ENCODE data around the gene ATG9A. TPM values are rescaled to one million over a fixed set of nuclear protein-coding genes. Genes with fewer than 3 reads are reported as not detected.

Gene ATG9A
- total and polyA plus RNA-seq, 9 of the 15 experiments (the other 6 are each of a cell fraction or from before 2014, with no cell fraction given) = 0.25 to 65.6 (median 23.4) TPM

- Histone ChIP-seq H3K4me2 (ENCODE audit: insufficient read depth, low read length) (no peak overlapping the region), H3K27me3 (ENCODE audit: control insufficient read depth in 2 of 2, insufficient read depth in 2 of 2, low read length in 2 of 2) (no peaks in the 10 kb centered on the region), H3K9me3 (replicated peaks; ENCODE audit: control insufficient read depth, insufficient read depth, low read depth, low read length) (no peaks in the 10 kb centered on the region), H3K36me3 (ENCODE audit: control insufficient read depth, insufficient read depth, low read length) (peaks cover 34% of the 10 kb centered on the region; the same call in 2 of the 3 replicates), H2AFZ (ENCODE audit: low read depth, low read length) (no peak overlapping the region), H3K4me1 (replicated peaks in 1 of 2; ENCODE audit: control insufficient read depth in 2 of 2, insufficient read depth in 2 of 2, low read length in 2 of 2) (no peaks in the 10 kb centered on the region; a peak in 1 of 5 replicates), H3K9me1 (ENCODE audit: control insufficient read depth, insufficient read depth, low read length) (no peaks in the 10 kb centered on the region), H3K4me3 (no peak overlapping the region), H3K9ac (ENCODE audit: insufficient read depth in 1 of 2, low read depth in 2 of 2, low read length in 2 of 2) (no peak overlapping the region), H3K79me2 (ENCODE audit: control insufficient read depth, insufficient read depth, low read length) (no peaks in the 10 kb centered on the region), H4K20me1 (replicated peaks; ENCODE audit: control insufficient read depth, insufficient read depth, low read length) (no peaks in the 10 kb centered on the region), H3K27ac (ENCODE audit: extremely low read depth, low read depth, low read length) (no peak overlapping the region)
- CTCF ChIA-PET (ENCODE audit: low intra/inter-chr PET ratio) = no interaction called here
- ATAC-seq (peak; percentile 29; the same call in 2 of the 3 replicates), FAIRE-seq (no peak), DNase-seq (ENCODE audit: extremely low read depth in 1 of 4, low spot score in 3 of 4) (no peak)
- in situ Hi-C loops (cut with MboI) = no loop called here
- no TSS peak for BruUV-seq (replicated peaks)
- POLR2A ChIA-PET = interaction anchor here (0.7 to 1.7 kb wide), 3 partner anchors 10 to 53 kb away, joined by 3 to 6 read pairs (median 3); no protein-coding TSS in a partner anchor
- 80% methylated on average over 6 of the region's 7 CpGs for whole genome bisulfite sequencing (ENCODE audit: insufficient coverage, low coverage, missing lambda C conversion rate)
- intact Hi-C loops (cut with micrococcal nuclease) = no loop called here
- TF ChIP-seq SMARCB1 (IDR thresholded peaks at IDR 0.05; ENCODE audit: insufficient read length, low read depth) = no peak
- TF ChIP-seq IRF2 (CRISPR knock-in tag; IDR thresholded peaks at IDR 0.05) = no peak
- no peak for TF ChIP-seq RBM15 (IDR thresholded peaks at IDR 0.05; ENCODE audit: insufficient read depth, low read length)
- no peak for TF ChIP-seq NR0B1 (IDR thresholded peaks at IDR 0.05; ENCODE audit: partially characterized antibody)
- TF ChIP-seq PYGO2 (tag; IDR thresholded peaks at IDR 0.05) = no peak
- no peak for TF ChIP-seq ZBTB5 (IDR thresholded peaks at IDR 0.05)
- no peak for TF ChIP-seq EGR1 (conservative IDR thresholded peaks at IDR 0.05)
- no peak for TF ChIP-seq ZZZ3 (IDR thresholded peaks at IDR 0.05)
- TF ChIP-seq ZNF592 (IDR thresholded peaks at IDR 0.05) = no peak
- no peak for TF ChIP-seq NUFIP1 (IDR thresholded peaks at IDR 0.05; ENCODE audit: partially characterized antibody)
- no peak for TF ChIP-seq ZNF184 (CRISPR knock-in tag; IDR thresholded peaks at IDR 0.05)
- no peak for TF ChIP-seq FOXO4 (CRISPR knock-in tag; IDR thresholded peaks at IDR 0.05)
- TF ChIP-seq NFRKB (IDR thresholded peaks at IDR 0.05; ENCODE audit: low read depth) = no peak
Measured at GRCh38 chr2:219186754-219187456, 42.5 kb downstream of the ATG9A start.
